A549 (cell line): ENCODE measurements around the gene CCDC57.

Source experiments
- CHD2 ChIP-seq: fragments of 150-350 bp; IDR thresholded peaks from 2 replicates; pipeline ENCODE4 v1.6.1; 2014; ENCODE audit warnings: low read length; ENCODE audit not compliant: partially characterized antibody
- CHD4 ChIP-seq: fragments of 200-600 bp; sonication (generic); IDR thresholded peaks from 2 replicates; pipeline ENCODE4 v1.6.1; 2016; ENCODE audit warnings: antibody characterized with exemption, mild to moderate bottlenecking, borderline replicate concordance
- CTCF ChIP-seq: fragments of >200 bp; sonication (Bioruptor Twin); formaldehyde crosslinking; IDR thresholded peaks from 3 replicates; pipeline ENCODE4 v1.5.1; 2016
- KDM1A ChIP-seq: fragments of 200-600 bp; sonication (generic); IDR thresholded peaks from 2 replicates; pipeline ENCODE4 v1.6.1; 2016; ENCODE audit warnings: low read depth, mild to moderate bottlenecking
- MAX ChIP-seq: IDR thresholded peaks from 2 replicates; pipeline ENCODE4 v1.6.1; 2012
- MYC ChIP-seq: IDR thresholded peaks from 2 replicates; pipeline ENCODE4 v1.6.1; 2012; ENCODE audit warnings: mild to moderate bottlenecking, inconsistent platforms, low read length, improper control_type of control experiment, borderline replicate concordance
- PBX3 ChIP-seq: IDR thresholded peaks from 2 replicates; pipeline ENCODE4 v1.6.1; 2012
- SMC3 ChIP-seq: fragments of >200 bp; sonication (Bioruptor Twin); formaldehyde crosslinking; IDR thresholded peaks from 3 replicates; pipeline ENCODE4 v1.6.1; 2018; ENCODE audit warnings: inconsistent platforms
- TFCP2L1 ChIP-seq: fragments of 250-450 bp; sonication (Bioruptor Pico); IDR thresholded peaks from 2 replicates; pipeline ENCODE4 v1.5.0; 2021; ENCODE audit warnings: mild to moderate bottlenecking
- ZC3H11A ChIP-seq: fragments of 450-650 bp; IDR thresholded peaks from 2 replicates; pipeline ENCODE4 v1.6.1; 2014; ENCODE audit warnings: antibody characterized with exemption, mild to moderate bottlenecking

- TF ChIP-seq TFCP2L1 (CRISPR knock-in tag) (no peak), CTCF (no peak), SMC3 (no peak), KDM1A (no peak), MYC (no peak), PBX3 (no peak), CHD4 (no peak), ZC3H11A (no peak), MAX (no peak), CHD2 (no peak)
Observed at GRCh38 chr17:82250868-82251500, 38.3 kb upstream of the CCDC57 start.
